SK-N-SH (cell line): Measurements from ENCODE around the gene SLC34A2. TPM values are rescaled to one million over a fixed set of nuclear protein-coding genes. Genes with fewer than 3 reads are reported as not detected.

Experiments used
- CTCF ChIA-PET: fragments of 300-600, 350-600 bp; formaldehyde crosslinking; extraction: SDS; loops from one replicate; lab custom pipeline; 2021; lab: Yijun Ruan, JAX
- POLR2A ChIA-PET: fragments of 350-600 bp; sonication (Branson Sonifier 250); formaldehyde crosslinking; extraction: SDS; loops from one replicate; lab custom pipeline; 2020; ENCODE audit warnings: antibody characterized with exemption, inconsistent platforms; lab: Yijun Ruan, JAX
- DNase-seq: peaks from one replicate; pipeline ENCODE4 v3.0.0; 2012
- H2AFZ ChIP-seq: fragments of 200-600 bp; sonication (generic); 2 replicates; pipeline ENCODE4 v1.8.1; 2016; ENCODE audit warnings: antibody characterized with exemption, mild to moderate bottlenecking, low read depth
- H3F3A ChIP-seq: fragments of 200-600 bp; sonication (generic); replicated peaks from 2 replicates; pipeline ENCODE3; 2016; ENCODE audit warnings: antibody characterized with exemption, mild to moderate bottlenecking; ENCODE audit not compliant: insufficient read depth
- H3K27ac ChIP-seq, 2 experiments: fragments of 200-500 bp in 1 of 2; fragments of 200-600 bp in 1 of 2; sonication (Bioruptor generic) in 1 of 2; sonication (generic), shearing (Covaris generic) in 1 of 2; 2 replicates each; pipeline versions ENCODE4 v1.5.1 to v1.6.1; 2014 to 2016; ENCODE audit warnings: low read depth in 2 of 2, inconsistent platforms in 1 of 2, low read length in 1 of 2, mild to moderate bottlenecking in 1 of 2, mixed read lengths in 1 of 2
- H3K27me3 ChIP-seq: fragments of 200-600 bp; sonication (generic), shearing (Covaris generic); 2 replicates; pipeline ENCODE4 v1.6.1; 2016; ENCODE audit warnings: mixed run types; ENCODE audit not compliant: insufficient read depth
- H3K36me3 ChIP-seq, 2 experiments: fragments of 200-500 bp in 1 of 2; fragments of 200-600 bp in 1 of 2; sonication (Bioruptor generic) in 1 of 2; sonication (generic) in 1 of 2; replicated peaks in 1 of 2; 2 replicates each; pipeline versions ENCODE3 to v1.5.1; 2014 to 2016; ENCODE audit warnings: low read length in 1 of 2, mild to moderate bottlenecking in 1 of 2; ENCODE audit not compliant: insufficient read depth in 2 of 2, control insufficient read depth in 1 of 2
- H3K4me1 ChIP-seq, 2 experiments: fragments of 200-500 bp in 1 of 2; fragments of 200-600 bp in 1 of 2; sonication (Bioruptor generic) in 1 of 2; sonication (generic), shearing (Covaris generic) in 1 of 2; 2 replicates each; pipeline versions ENCODE4 v1.5.1 to v1.6.1; 2014 to 2016; ENCODE audit warnings: low read depth in 1 of 2, low read length in 1 of 2, mixed run types in 1 of 2; ENCODE audit not compliant: insufficient read depth in 2 of 2, control insufficient read depth in 1 of 2
- H3K4me2 ChIP-seq: fragments of 200-600 bp; sonication (generic), shearing (Covaris generic); 2 replicates; pipeline ENCODE4 v1.6.1; 2017; ENCODE audit warnings: mixed run types
- H3K4me3 ChIP-seq, 2 experiments: fragments of 200-500 bp in 1 of 2; fragments of 200-600 bp in 1 of 2; sonication (Bioruptor generic) in 1 of 2; sonication (generic), shearing (Covaris generic) in 1 of 2; 2 replicates each; pipeline versions ENCODE4 v1.5.1 to v1.8.1; 2014 to 2016; ENCODE audit warnings: low read depth in 2 of 2, inconsistent platforms in 1 of 2, low read length in 1 of 2, mild to moderate bottlenecking in 1 of 2, mixed read lengths in 1 of 2, moderate library complexity in 1 of 2
- H3K79me2 ChIP-seq: fragments of 200-600 bp; sonication (generic); 2 replicates; pipeline ENCODE4 v1.8.1; 2017; ENCODE audit warnings: mild to moderate bottlenecking; ENCODE audit not compliant: insufficient read depth
- H3K9ac ChIP-seq: fragments of 200-600 bp; sonication (generic); 2 replicates; pipeline ENCODE4 v1.6.1; 2017; ENCODE audit warnings: mixed run types
- H3K9me2 ChIP-seq: fragments of 200-600 bp; sonication (generic); 2 replicates; pipeline ENCODE4 v1.6.1; 2017; ENCODE audit warnings: mixed run types
- H3K9me3 ChIP-seq: fragments of 200-600 bp; sonication (generic); 2 replicates; pipeline ENCODE4 v1.6.1; 2017; ENCODE audit warnings: mixed run types, mild to moderate bottlenecking, moderate library complexity
- H4K20me1 ChIP-seq: fragments of 200-600 bp; sonication (generic); 2 replicates; pipeline ENCODE4 v1.6.1; 2017; ENCODE audit warnings: mild to moderate bottlenecking, mixed run types; ENCODE audit not compliant: insufficient read depth
- ELF1 ChIP-seq: IDR thresholded peaks from 2 replicates; pipeline ENCODE4 v1.4.0; 2012
- EP300 ChIP-seq, 2 experiments: IDR thresholded peaks; 2 replicates each; pipeline versions ENCODE4 v1.4.0 to v1.6.1; 2012; ENCODE audit warnings: borderline replicate concordance in 1 of 2, low read depth in 1 of 2, low read length in 1 of 2
- EZH2phosphoT487 ChIP-seq: fragments of 200-600 bp; sonication (generic); IDR thresholded peaks from 2 replicates; pipeline ENCODE4 v1.6.1; 2017; ENCODE audit warnings: low read depth, mixed run types, mild to moderate bottlenecking, antibody characterized with exemption, moderate library complexity, borderline replicate concordance
- FOXJ3 ChIP-seq: sonication (generic); formaldehyde crosslinking; IDR thresholded peaks from 2 replicates; pipeline ENCODE4 v1.5.1; 2020; ENCODE audit warnings: mild to moderate bottlenecking, missing genetic modification reagents
- FOXM1 ChIP-seq: IDR thresholded peaks from 2 replicates; pipeline ENCODE4 v1.4.0; 2012; ENCODE audit warnings: low read depth, mild to moderate bottlenecking
- JUND ChIP-seq: IDR thresholded peaks from 2 replicates; pipeline ENCODE4 v1.4.0; 2012
- MAX ChIP-seq: IDR thresholded peaks from 2 replicates; pipeline ENCODE4 v1.4.0; 2012; ENCODE audit warnings: low read depth
- MXI1 ChIP-seq: IDR thresholded peaks from 2 replicates; pipeline ENCODE4 v1.6.1; 2012; ENCODE audit warnings: mild to moderate bottlenecking, low read depth, low read length, improper control_type of control experiment
- NFIC ChIP-seq: IDR thresholded peaks from 2 replicates; pipeline ENCODE4 v1.4.0; 2012; ENCODE audit warnings: borderline replicate concordance
- POLR2AphosphoS5 ChIP-seq: IDR thresholded peaks from 2 replicates; pipeline ENCODE4 v1.6.1; 2012; ENCODE audit warnings: low read depth, low read length
- RFX5 ChIP-seq: IDR thresholded peaks from 2 replicates; pipeline ENCODE4 v1.6.1; 2012; ENCODE audit warnings: mild to moderate bottlenecking, improper control_type of control experiment, low read length
- TEAD4 ChIP-seq: IDR thresholded peaks from 2 replicates; pipeline ENCODE4 v1.4.0; 2012; ENCODE audit warnings: mild to moderate bottlenecking, borderline replicate concordance; ENCODE audit not compliant: insufficient read depth
- WGBS: methylation state at CpG from one replicate; pipeline ENCODE4 v1.1.6; 2017; ENCODE audit warnings: low lambda C conversion rate; 5-methylcytosine and 5-hydroxymethylcytosine counted together
- polyA plus RNA-seq, 3 experiments: library from polyadenylated mRNA; depleted of rRNA; stranded (reverse); fragments of >200 nt; gene quantifications; 2 replicates each; pipeline ENCODE4 v1.2.3, GENCODE V29; 2012
- TF ChIP-seq, protein P1 (sequence below): fragments of 150-350 bp; IDR thresholded peaks from 2 replicates; pipeline ENCODE4 v1.6.1; 2016; ENCODE audit warnings: mild to moderate bottlenecking, low read depth, low read length
- TF ChIP-seq, protein P2 (sequence below): IDR thresholded peaks from 2 replicates; pipeline ENCODE4; 2012
- TF ChIP-seq, protein P3 (sequence below): IDR thresholded peaks from 2 replicates; pipeline ENCODE4 v1.4.0; 2012; ENCODE audit warnings: low read depth, borderline replicate concordance

Gene SLC34A2
- polyA plus RNA-seq, 1 of the 3 experiments (the other 2 are of a cell fraction), result not detected

- H3K4me1 ChIP-seq, result no peaks in the 10 kb centered on the region
- H3K4me3 ChIP-seq, result no peak overlapping the region
- POLR2A ChIA-PET, result no interaction called here
- peaks cover 7% of the 10 kb centered on the region; the same call in 1 of the 2 replicates for H3K27me3 ChIP-seq
- WGBS, result 38% methylated on average over 9 of the region's 9 CpGs
- no peak overlapping the region for H2AFZ ChIP-seq
- DNase-seq, result no peak
- no peaks in the 10 kb centered on the region for H4K20me1 ChIP-seq
- H3K27ac ChIP-seq, result no peak overlapping the region
- H3K36me3 ChIP-seq, result no peaks in the 10 kb centered on the region
- H3K9ac ChIP-seq, result no peak overlapping the region
- H3K9me2 ChIP-seq, result no peaks in the 10 kb centered on the region
- TF ChIP-seq NFIC (no peak), EZH2phosphoT487 (no peak)
- TF ChIP-seq, all 33 proteins: peak for 0
- Histone ChIP-seq H3F3A (no peaks in the 10 kb centered on the region), H3K4me2 (no peak overlapping the region), H3K79me2 (no peaks in the 10 kb centered on the region), H3K9me3 (no peaks in the 10 kb centered on the region)
- CTCF ChIA-PET, result no interaction called here
Observed at GRCh38 chr4:25666031-25666630, 10.5 kb downstream of the SLC34A2 start.

DNA sequence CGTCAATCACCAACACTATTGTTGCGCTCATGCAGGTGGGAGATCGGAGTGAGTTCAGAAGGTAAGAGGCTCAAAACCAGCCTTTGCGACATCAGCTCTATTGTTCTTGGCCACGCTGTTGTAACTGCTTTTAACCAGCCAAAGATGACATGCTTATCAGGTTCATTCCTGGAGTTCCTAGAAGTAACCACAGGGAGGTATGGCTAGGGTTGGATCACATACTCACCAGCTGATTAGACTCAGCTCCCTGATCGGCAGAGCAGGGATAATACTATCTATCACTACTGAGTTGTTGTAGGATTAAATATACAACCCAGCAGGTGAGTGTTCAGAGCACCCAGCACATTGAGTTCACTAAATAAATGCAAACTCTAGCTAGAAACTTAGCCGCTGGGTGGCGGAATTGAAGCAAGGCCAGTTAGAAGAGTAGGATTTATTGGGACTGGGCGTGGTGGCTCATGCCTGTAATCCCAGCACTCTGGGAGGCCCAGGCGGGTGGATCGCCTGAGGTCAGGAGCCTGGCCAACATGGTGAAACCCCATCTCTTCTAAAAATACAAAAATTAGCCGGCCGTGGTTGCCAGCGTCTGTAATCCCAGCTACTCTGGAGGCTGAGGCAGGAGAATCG is 12.4 kb downstream of the SLC34A2 start:
- Histone ChIP-seq H3F3A (no peaks in the 10 kb centered on the region), H3K9me2 (no peaks in the 10 kb centered on the region), H2AFZ (no peak overlapping the region), H3K27ac (no peak overlapping the region), H3K9ac (no peak overlapping the region), H3K4me2 (no peak overlapping the region), H4K20me1 (no peaks in the 10 kb centered on the region), H3K36me3 (no peaks in the 10 kb centered on the region), H3K9me3 (no peaks in the 10 kb centered on the region), H3K27me3 (peaks cover 14% of the 10 kb centered on the region; the same call in 1 of the 2 replicates), H3K79me2 (no peaks in the 10 kb centered on the region), H3K4me1 (no peaks in the 10 kb centered on the region), H3K4me3 (no peak overlapping the region)
- DNase-seq, result no peak
- CTCF ChIA-PET, result interaction anchor here (0.7 to 1.7 kb wide), 3 partner anchors 9 to 57 kb away, joined by 3 to 4 read pairs (median 3); no protein-coding TSS in a partner anchor
- TF ChIP-seq, protein P1, sequence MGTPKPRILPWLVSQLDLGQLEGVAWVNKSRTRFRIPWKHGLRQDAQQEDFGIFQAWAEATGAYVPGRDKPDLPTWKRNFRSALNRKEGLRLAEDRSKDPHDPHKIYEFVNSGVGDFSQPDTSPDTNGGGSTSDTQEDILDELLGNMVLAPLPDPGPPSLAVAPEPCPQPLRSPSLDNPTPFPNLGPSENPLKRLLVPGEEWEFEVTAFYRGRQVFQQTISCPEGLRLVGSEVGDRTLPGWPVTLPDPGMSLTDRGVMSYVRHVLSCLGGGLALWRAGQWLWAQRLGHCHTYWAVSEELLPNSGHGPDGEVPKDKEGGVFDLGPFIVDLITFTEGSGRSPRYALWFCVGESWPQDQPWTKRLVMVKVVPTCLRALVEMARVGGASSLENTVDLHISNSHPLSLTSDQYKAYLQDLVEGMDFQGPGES, result no peak
- TF ChIP-seq EZH2phosphoT487 (no peak), EP300 (IDR thresholded peaks at IDR 0.05; ENCODE audit: borderline replicate concordance in 1 of 2, low read depth in 1 of 2, low read length in 1 of 2) (no peak), POLR2AphosphoS5 (no peak), RFX5 (no peak), MXI1 (no peak), ELF1 (no peak), JUND (no peak), FOXJ3 (CRISPR knock-in tag) (no peak)
- 57% methylated on average over 15 of the region's 15 CpGs for WGBS
- POLR2A ChIA-PET, result no interaction called here

DNA sequence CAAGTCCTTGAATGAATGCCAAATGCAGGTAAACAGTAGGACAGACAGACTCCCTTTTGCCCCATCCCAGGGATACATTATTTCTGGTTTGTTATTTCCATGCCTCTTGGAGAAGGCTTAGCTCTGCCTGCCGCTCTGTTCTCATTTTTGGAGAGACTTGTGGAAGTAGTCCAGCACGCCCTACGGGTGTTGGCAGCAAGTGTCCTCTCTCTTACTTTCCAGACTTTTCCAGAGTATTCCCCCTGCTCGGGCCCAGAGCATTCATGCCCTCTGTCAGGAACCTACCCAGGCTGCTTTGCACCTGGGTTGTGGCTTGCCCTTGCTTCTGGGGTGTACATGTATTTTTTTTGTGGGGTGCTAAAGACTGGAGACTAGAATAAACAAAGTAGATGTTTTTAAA is 15.3 kb downstream of the SLC34A2 start:
- H3K27me3 ChIP-seq, result peaks cover 14% of the 10 kb centered on the region; the same call in 1 of the 2 replicates
- no peak overlapping the region for H3K4me3 ChIP-seq
- H3K9ac ChIP-seq, result no peak overlapping the region
- no peak for DNase-seq
- no peaks in the 10 kb centered on the region for H3K79me2 ChIP-seq
- H2AFZ ChIP-seq, result no peak overlapping the region
- no peaks in the 10 kb centered on the region for H3K9me2 ChIP-seq
- no peaks in the 10 kb centered on the region for H3K36me3 ChIP-seq
- H3K4me2 ChIP-seq, result no peak overlapping the region
- no peak overlapping the region for H3K27ac ChIP-seq
- 8% methylated on average over 4 of the region's 4 CpGs for WGBS
- H3K4me1 ChIP-seq, result no peaks in the 10 kb centered on the region
- no peaks in the 10 kb centered on the region for H4K20me1 ChIP-seq
- ChIA-PET POLR2A (no interaction called here), CTCF (no interaction called here)
- H3K9me3 ChIP-seq, result no peaks in the 10 kb centered on the region
- H3F3A ChIP-seq, result no peaks in the 10 kb centered on the region
- TF ChIP-seq TEAD4 (no peak), EP300 (IDR thresholded peaks at IDR 0.05; ENCODE audit: borderline replicate concordance in 1 of 2, low read depth in 1 of 2, low read length in 1 of 2) (no peak), MAX (no peak), FOXM1 (no peak)
- TF ChIP-seq, protein P2, sequence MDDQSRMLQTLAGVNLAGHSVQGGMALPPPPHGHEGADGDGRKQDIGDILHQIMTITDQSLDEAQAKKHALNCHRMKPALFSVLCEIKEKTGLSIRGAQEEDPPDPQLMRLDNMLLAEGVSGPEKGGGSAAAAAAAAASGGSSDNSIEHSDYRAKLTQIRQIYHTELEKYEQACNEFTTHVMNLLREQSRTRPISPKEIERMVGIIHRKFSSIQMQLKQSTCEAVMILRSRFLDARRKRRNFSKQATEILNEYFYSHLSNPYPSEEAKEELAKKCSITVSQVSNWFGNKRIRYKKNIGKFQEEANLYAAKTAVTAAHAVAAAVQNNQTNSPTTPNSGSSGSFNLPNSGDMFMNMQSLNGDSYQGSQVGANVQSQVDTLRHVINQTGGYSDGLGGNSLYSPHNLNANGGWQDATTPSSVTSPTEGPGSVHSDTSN, result no peak
- TF ChIP-seq, protein P3, sequence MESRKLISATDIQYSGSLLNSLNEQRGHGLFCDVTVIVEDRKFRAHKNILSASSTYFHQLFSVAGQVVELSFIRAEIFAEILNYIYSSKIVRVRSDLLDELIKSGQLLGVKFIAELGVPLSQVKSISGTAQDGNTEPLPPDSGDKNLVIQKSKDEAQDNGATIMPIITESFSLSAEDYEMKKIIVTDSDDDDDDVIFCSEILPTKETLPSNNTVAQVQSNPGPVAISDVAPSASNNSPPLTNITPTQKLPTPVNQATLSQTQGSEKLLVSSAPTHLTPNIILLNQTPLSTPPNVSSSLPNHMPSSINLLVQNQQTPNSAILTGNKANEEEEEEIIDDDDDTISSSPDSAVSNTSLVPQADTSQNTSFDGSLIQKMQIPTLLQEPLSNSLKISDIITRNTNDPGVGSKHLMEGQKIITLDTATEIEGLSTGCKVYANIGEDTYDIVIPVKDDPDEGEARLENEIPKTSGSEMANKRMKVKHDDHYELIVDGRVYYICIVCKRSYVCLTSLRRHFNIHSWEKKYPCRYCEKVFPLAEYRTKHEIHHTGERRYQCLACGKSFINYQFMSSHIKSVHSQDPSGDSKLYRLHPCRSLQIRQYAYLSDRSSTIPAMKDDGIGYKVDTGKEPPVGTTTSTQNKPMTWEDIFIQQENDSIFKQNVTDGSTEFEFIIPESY, result no peak
- TF ChIP-seq, protein P1, result no peak
